ENCODE results near the gene KCP.

DNA sequence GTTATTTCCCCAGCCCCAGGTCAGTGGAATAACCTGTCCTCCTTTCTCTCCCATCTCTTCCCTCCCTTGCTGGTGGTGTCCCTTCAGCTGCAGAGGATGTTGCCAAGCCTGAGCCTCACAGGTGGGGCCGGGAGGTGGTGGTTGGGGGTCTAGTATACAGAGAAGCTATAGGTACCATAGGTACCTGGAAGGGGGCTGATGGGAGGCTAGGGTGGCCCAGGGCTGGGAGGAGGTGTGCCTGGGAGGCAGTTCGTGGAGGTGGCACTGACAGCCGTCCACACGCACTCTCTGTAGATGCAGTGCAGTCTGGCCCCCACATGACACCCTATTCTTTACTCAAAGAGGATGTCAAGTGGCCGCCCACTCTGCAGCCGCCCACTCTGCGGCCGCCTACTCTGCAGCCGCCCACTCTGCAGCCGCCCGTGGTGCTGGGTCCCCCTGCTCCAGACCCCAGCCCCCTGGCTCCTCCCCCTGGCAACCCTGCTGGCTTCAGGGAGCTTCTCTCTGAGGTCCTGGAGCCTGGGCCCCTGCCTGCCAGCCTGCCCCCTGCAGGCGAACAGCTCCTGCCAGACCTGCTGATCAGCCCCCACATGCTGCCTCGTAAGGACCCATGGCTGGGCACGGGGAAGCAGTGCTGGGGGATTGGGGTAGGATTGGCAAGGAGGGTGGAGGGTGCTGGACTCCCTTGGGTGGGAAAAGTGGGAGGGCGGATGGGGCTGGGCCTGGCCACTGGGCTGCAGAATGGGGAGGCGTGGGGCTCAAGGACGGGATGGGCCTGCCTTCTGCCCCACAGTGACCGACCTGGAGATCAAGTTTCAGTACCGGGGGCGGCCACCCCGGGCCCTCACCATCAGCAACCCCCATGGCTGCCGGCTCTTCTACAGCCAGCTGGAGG is 36.7 kb upstream of the KCP start:
- TF ChIP-seq, protein P1, sequence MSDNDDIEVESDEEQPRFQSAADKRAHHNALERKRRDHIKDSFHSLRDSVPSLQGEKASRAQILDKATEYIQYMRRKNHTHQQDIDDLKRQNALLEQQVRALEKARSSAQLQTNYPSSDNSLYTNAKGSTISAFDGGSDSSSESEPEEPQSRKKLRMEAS (CRISPR knock-in tag; IDR thresholded peaks at IDR 0.05), result no peak
- TF ChIP-seq, protein P2, sequence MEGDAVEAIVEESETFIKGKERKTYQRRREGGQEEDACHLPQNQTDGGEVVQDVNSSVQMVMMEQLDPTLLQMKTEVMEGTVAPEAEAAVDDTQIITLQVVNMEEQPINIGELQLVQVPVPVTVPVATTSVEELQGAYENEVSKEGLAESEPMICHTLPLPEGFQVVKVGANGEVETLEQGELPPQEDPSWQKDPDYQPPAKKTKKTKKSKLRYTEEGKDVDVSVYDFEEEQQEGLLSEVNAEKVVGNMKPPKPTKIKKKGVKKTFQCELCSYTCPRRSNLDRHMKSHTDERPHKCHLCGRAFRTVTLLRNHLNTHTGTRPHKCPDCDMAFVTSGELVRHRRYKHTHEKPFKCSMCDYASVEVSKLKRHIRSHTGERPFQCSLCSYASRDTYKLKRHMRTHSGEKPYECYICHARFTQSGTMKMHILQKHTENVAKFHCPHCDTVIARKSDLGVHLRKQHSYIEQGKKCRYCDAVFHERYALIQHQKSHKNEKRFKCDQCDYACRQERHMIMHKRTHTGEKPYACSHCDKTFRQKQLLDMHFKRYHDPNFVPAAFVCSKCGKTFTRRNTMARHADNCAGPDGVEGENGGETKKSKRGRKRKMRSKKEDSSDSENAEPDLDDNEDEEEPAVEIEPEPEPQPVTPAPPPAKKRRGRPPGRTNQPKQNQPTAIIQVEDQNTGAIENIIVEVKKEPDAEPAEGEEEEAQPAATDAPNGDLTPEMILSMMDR (IDR thresholded peaks at IDR 0.05), result 0 out of 2 replicates have a peak, but pooled peaks have one; percentile 15
- TF ChIP-seq, protein P3, sequence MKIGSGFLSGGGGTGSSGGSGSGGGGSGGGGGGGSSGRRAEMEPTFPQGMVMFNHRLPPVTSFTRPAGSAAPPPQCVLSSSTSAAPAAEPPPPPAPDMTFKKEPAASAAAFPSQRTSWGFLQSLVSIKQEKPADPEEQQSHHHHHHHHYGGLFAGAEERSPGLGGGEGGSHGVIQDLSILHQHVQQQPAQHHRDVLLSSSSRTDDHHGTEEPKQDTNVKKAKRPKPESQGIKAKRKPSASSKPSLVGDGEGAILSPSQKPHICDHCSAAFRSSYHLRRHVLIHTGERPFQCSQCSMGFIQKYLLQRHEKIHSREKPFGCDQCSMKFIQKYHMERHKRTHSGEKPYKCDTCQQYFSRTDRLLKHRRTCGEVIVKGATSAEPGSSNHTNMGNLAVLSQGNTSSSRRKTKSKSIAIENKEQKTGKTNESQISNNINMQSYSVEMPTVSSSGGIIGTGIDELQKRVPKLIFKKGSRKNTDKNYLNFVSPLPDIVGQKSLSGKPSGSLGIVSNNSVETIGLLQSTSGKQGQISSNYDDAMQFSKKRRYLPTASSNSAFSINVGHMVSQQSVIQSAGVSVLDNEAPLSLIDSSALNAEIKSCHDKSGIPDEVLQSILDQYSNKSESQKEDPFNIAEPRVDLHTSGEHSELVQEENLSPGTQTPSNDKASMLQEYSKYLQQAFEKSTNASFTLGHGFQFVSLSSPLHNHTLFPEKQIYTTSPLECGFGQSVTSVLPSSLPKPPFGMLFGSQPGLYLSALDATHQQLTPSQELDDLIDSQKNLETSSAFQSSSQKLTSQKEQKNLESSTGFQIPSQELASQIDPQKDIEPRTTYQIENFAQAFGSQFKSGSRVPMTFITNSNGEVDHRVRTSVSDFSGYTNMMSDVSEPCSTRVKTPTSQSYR (CRISPR knock-in tag; IDR thresholded peaks at IDR 0.05), result no peak
